Measurements from ENCODE around the gene RPL22.

Gene RPL22

GRCh38 chr1:6197746-6198427 lies 1.5 kb downstream of the RPL22 start:
- H3K27me3 ChIP-seq (ENCODE audit: control insufficient read depth in 1 of 2, insufficient read depth in 1 of 2, low read length in 2 of 2): no peaks in the 10 kb centered on the region
- H3K36me3 ChIP-seq (ENCODE audit: control insufficient read depth in 1 of 2, insufficient read depth in 2 of 2, low read depth in 1 of 2, low read length in 2 of 2): peaks cover 30 to 36% of the 10 kb centered on the region in 2 experiments
- H3K27ac ChIP-seq (ENCODE audit: low read length, poor library complexity, severe bottlenecking): no peak overlapping the region
- H3K14ac ChIP-seq (ENCODE audit: low read length in 2 of 2): no peak overlapping the region
- WGBS: 83% methylated on average over 6 of the region's 6 CpGs
- H3K18ac ChIP-seq (ENCODE audit: low read depth in 1 of 2, low read length in 2 of 2): no peak overlapping the region
- H3K9ac ChIP-seq (ENCODE audit: low read length): peak overlapping the region; percentile 98
- H3K4ac ChIP-seq (ENCODE audit: low read depth in 1 of 2, low read length in 2 of 2): no peak overlapping the region
- H3K4me1 ChIP-seq (ENCODE audit: control insufficient read depth, insufficient read depth, low read depth, low read length): peaks cover 11% of the 10 kb centered on the region
- H3K9me3 ChIP-seq (ENCODE audit: control insufficient read depth, low read length): no peaks in the 10 kb centered on the region
- no peak overlapping the region for H2BK120ac ChIP-seq (ENCODE audit: low read depth, low read length)
- peak; percentile 24 for DNase-seq
- no peak overlapping the region for H2BK12ac ChIP-seq (ENCODE audit: low read length in 2 of 2)
- H3K4me3 ChIP-seq (ENCODE audit: insufficient read depth in 1 of 2, low read depth in 1 of 2, low read length in 2 of 2): peak overlapping the region in 1 of 2 experiments; percentile 95
- H4K8ac ChIP-seq (ENCODE audit: low read length): no peak overlapping the region
- no peak overlapping the region for H2BK5ac ChIP-seq (ENCODE audit: low read depth, low read length, poor library complexity, severe bottlenecking)
- H3K4me2 ChIP-seq (ENCODE audit: low read length, poor library complexity, severe bottlenecking): peak overlapping the region; percentile 60
- no peak overlapping the region for H4K91ac ChIP-seq (ENCODE audit: low read length)
- no peak overlapping the region for H2AFZ ChIP-seq (ENCODE audit: low read depth, low read length)
- peak overlapping the region; percentile 45 for H2BK15ac ChIP-seq (ENCODE audit: low read depth, poor library complexity, severe bottlenecking)
- no peak overlapping the region for H3K23ac ChIP-seq (ENCODE audit: low read length in 2 of 2)
- peaks cover 10% of the 10 kb centered on the region for H3K79me1 ChIP-seq (replicated peaks; ENCODE audit: low read length, poor library complexity, severe bottlenecking)
- no peak overlapping the region for H2AK5ac ChIP-seq (ENCODE audit: low read length, severe bottlenecking)

- H2BK120ac ChIP-seq (ENCODE audit: low read depth, low read length): no peak overlapping the region
- H3K36me3 ChIP-seq (ENCODE audit: control insufficient read depth in 1 of 2, insufficient read depth in 2 of 2, low read depth in 1 of 2, low read length in 2 of 2): peaks cover 72 to 76% of the 10 kb centered on the region in 2 experiments
- no peak for DNase-seq
- H4K8ac ChIP-seq (ENCODE audit: low read length): no peak overlapping the region
- H3K14ac ChIP-seq (ENCODE audit: low read length in 2 of 2): no peak overlapping the region
- no peaks in the 10 kb centered on the region for H3K27me3 ChIP-seq (ENCODE audit: control insufficient read depth in 1 of 2, insufficient read depth in 1 of 2, low read length in 2 of 2)
- no peak overlapping the region for H2BK5ac ChIP-seq (ENCODE audit: low read depth, low read length, poor library complexity, severe bottlenecking)
- no peak overlapping the region for H2AK5ac ChIP-seq (ENCODE audit: low read length, severe bottlenecking)
- no peaks in the 10 kb centered on the region for H3K9me3 ChIP-seq (ENCODE audit: control insufficient read depth, low read length)
- WGBS: no CpG with 5 or more reads among the region's 1 CpG
- H2BK12ac ChIP-seq (ENCODE audit: low read length in 2 of 2): no peak overlapping the region
- no peak overlapping the region for H3K27ac ChIP-seq (ENCODE audit: low read length, poor library complexity, severe bottlenecking)
- H2BK15ac ChIP-seq (ENCODE audit: low read depth, poor library complexity, severe bottlenecking): no peak overlapping the region
- no peak overlapping the region for H2AFZ ChIP-seq (ENCODE audit: low read depth, low read length)
- H3K4ac ChIP-seq (ENCODE audit: low read depth in 1 of 2, low read length in 2 of 2): no peak overlapping the region
- H3K4me3 ChIP-seq (ENCODE audit: insufficient read depth in 1 of 2, low read depth in 1 of 2, low read length in 2 of 2): no peak overlapping the region
- H3K18ac ChIP-seq (ENCODE audit: low read depth in 1 of 2, low read length in 2 of 2): no peak overlapping the region
- no peak overlapping the region for H4K91ac ChIP-seq (ENCODE audit: low read length)
- H3K4me1 ChIP-seq (ENCODE audit: control insufficient read depth, insufficient read depth, low read depth, low read length): peaks cover 2% of the 10 kb centered on the region
- no peak overlapping the region for H3K9ac ChIP-seq (ENCODE audit: low read length)
- peaks cover 12% of the 10 kb centered on the region for H3K79me1 ChIP-seq (replicated peaks; ENCODE audit: low read length, poor library complexity, severe bottlenecking)
- H3K23ac ChIP-seq (ENCODE audit: low read length in 2 of 2): no peak overlapping the region
- H3K4me2 ChIP-seq (ENCODE audit: low read length, poor library complexity, severe bottlenecking): no peak overlapping the region
Observed at GRCh38 chr1:6191968-6192367, 7.4 kb downstream of the RPL22 start.

- no peak overlapping the region for H3K18ac ChIP-seq (ENCODE audit: low read depth in 1 of 2, low read length in 2 of 2)
- no peak overlapping the region for H2BK15ac ChIP-seq (ENCODE audit: low read depth, poor library complexity, severe bottlenecking)
- H3K4ac ChIP-seq (ENCODE audit: low read depth in 1 of 2, low read length in 2 of 2): no peak overlapping the region
- H2AFZ ChIP-seq (ENCODE audit: low read depth, low read length): no peak overlapping the region
- no peak overlapping the region for H4K91ac ChIP-seq (ENCODE audit: low read length)
- H3K9ac ChIP-seq (ENCODE audit: low read length): no peak overlapping the region
- H3K27me3 ChIP-seq (ENCODE audit: control insufficient read depth in 1 of 2, insufficient read depth in 1 of 2, low read length in 2 of 2): no peaks in the 10 kb centered on the region
- peaks cover 11% of the 10 kb centered on the region for H3K4me1 ChIP-seq (ENCODE audit: control insufficient read depth, insufficient read depth, low read depth, low read length)
- H4K8ac ChIP-seq (ENCODE audit: low read length): no peak overlapping the region
- H3K79me1 ChIP-seq (replicated peaks; ENCODE audit: low read length, poor library complexity, severe bottlenecking): peaks cover 15% of the 10 kb centered on the region
- peaks cover 68 to 69% of the 10 kb centered on the region in 2 experiments for H3K36me3 ChIP-seq (ENCODE audit: control insufficient read depth in 1 of 2, insufficient read depth in 2 of 2, low read depth in 1 of 2, low read length in 2 of 2)
- 99% methylated on average over 8 of the region's 8 CpGs for WGBS
- no peak for DNase-seq
- no peak overlapping the region for H2BK5ac ChIP-seq (ENCODE audit: low read depth, low read length, poor library complexity, severe bottlenecking)
- H3K14ac ChIP-seq (ENCODE audit: low read length in 2 of 2): no peak overlapping the region
- H3K27ac ChIP-seq (ENCODE audit: low read length, poor library complexity, severe bottlenecking): no peak overlapping the region
- H3K9me3 ChIP-seq (ENCODE audit: control insufficient read depth, low read length): no peaks in the 10 kb centered on the region
- H2BK120ac ChIP-seq (ENCODE audit: low read depth, low read length): no peak overlapping the region
- no peak overlapping the region for H3K4me3 ChIP-seq (ENCODE audit: insufficient read depth in 1 of 2, low read depth in 1 of 2, low read length in 2 of 2)
- H3K23ac ChIP-seq (ENCODE audit: low read length in 2 of 2): no peak overlapping the region
- H2BK12ac ChIP-seq (ENCODE audit: low read length in 2 of 2): no peak overlapping the region
- H2AK5ac ChIP-seq (ENCODE audit: low read length, severe bottlenecking): no peak overlapping the region
- no peak overlapping the region for H3K4me2 ChIP-seq (ENCODE audit: low read length, poor library complexity, severe bottlenecking)
Observed at GRCh38 chr1:6188466-6188865, 10.9 kb downstream of the RPL22 start.

DNA sequence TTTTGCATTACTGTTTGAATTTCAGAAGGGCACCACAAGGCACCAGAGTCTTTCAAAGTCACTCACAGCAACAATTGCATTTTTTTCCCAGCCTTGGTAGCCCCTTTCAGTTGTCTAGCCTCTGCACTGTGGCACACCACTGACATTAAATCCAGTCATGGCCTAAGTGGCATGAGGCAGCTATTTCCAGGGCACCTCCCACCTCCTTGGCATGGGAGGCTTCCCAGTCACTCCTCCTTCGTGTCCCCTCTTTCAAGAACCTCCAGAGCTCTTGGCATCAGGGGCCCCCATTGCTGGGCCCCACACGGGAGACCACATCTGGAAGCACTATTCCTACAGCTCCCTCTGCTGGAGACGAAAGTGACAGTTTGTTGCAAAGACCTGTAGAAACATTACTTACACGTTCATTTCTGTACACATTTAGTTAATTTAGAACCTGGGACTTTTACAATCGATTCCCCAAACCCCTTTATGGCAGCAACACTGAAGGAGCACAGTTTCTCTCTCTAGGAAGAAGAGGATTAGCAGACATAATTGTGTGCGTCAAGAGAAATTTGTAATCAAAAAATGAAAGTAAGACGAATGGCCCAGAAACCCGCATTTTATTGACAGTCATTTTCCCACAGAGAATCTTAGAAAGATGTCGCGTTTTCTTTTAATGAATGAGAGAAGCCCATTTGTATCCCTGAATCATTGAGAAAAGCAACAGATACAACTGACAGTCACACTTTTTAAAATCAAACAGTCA lies 13.6 kb downstream of the RPL22 start:
- Histone ChIP-seq H3K79me1 (replicated peaks; ENCODE audit: low read length, poor library complexity, severe bottlenecking) (peaks cover 18% of the 10 kb centered on the region), H2BK15ac (ENCODE audit: low read depth, poor library complexity, severe bottlenecking) (no peak overlapping the region), H3K18ac (ENCODE audit: low read depth in 1 of 2, low read length in 2 of 2) (no peak overlapping the region), H2AFZ (ENCODE audit: low read depth, low read length) (no peak overlapping the region), H3K4ac (ENCODE audit: low read depth in 1 of 2, low read length in 2 of 2) (no peak overlapping the region), H4K8ac (ENCODE audit: low read length) (no peak overlapping the region), H2BK12ac (ENCODE audit: low read length in 2 of 2) (no peak overlapping the region), H3K9ac (ENCODE audit: low read length) (no peak overlapping the region), H3K36me3 (ENCODE audit: control insufficient read depth in 1 of 2, insufficient read depth in 2 of 2, low read depth in 1 of 2, low read length in 2 of 2) (peaks cover 47 to 51% of the 10 kb centered on the region in 2 experiments), H2BK120ac (ENCODE audit: low read depth, low read length) (no peak overlapping the region), H3K27me3 (ENCODE audit: control insufficient read depth in 1 of 2, insufficient read depth in 1 of 2, low read length in 2 of 2) (peaks cover 8 to 10% of the 10 kb centered on the region in 2 experiments), H3K4me1 (ENCODE audit: control insufficient read depth, insufficient read depth, low read depth, low read length) (peaks cover 21% of the 10 kb centered on the region), H3K14ac (ENCODE audit: low read length in 2 of 2) (no peak overlapping the region), H3K27ac (ENCODE audit: low read length, poor library complexity, severe bottlenecking) (peak overlapping the region; percentile 56), H3K4me3 (ENCODE audit: insufficient read depth in 1 of 2, low read depth in 1 of 2, low read length in 2 of 2) (no peak overlapping the region), H2AK5ac (ENCODE audit: low read length, severe bottlenecking) (no peak overlapping the region), H3K23ac (ENCODE audit: low read length in 2 of 2) (no peak overlapping the region), H3K9me3 (ENCODE audit: control insufficient read depth, low read length) (no peaks in the 10 kb centered on the region), H4K91ac (ENCODE audit: low read length) (no peak overlapping the region), H2BK5ac (ENCODE audit: low read depth, low read length, poor library complexity, severe bottlenecking) (no peak overlapping the region), H3K4me2 (ENCODE audit: low read length, poor library complexity, severe bottlenecking) (no peak overlapping the region)
- 69% methylated on average over 8 of the region's 10 CpGs for WGBS
- peak; percentile 50 for DNase-seq

Measured in mesenchymal stem cell (in vitro differentiated cells and primary cell).